Astrocyte of the spinal cord (primary cell): ENCODE data around the gene DHRS3.
A peak's percentile ranks its signal among the peaks of the same experiment; 100 is the strongest.

Source experiments
- DNase-seq: peaks from one replicate; pipeline ENCODE4 v3.0.0; 2011; ENCODE audit warnings: low read depth, low spot score
- H3K4me3 ChIP-seq: 2 replicates; pipeline ENCODE4 v1.5.1; 2011; ENCODE audit warnings: low read depth, mild to moderate bottlenecking, low read length, moderate library complexity
- in situ Hi-C: cut with HindIII; loops from 2 replicates; pipeline ENCODE4 v1.10.0; 2017; ENCODE audit warnings: low sequenced_read_pairs
- TF ChIP-seq, protein P1 (sequence below): IDR thresholded peaks from 2 replicates; pipeline ENCODE4 v1.5.1; 2012; ENCODE audit warnings: low read depth, mild to moderate bottlenecking, low read length, inconsistent platforms

The DHRS3 gene

DNA sequence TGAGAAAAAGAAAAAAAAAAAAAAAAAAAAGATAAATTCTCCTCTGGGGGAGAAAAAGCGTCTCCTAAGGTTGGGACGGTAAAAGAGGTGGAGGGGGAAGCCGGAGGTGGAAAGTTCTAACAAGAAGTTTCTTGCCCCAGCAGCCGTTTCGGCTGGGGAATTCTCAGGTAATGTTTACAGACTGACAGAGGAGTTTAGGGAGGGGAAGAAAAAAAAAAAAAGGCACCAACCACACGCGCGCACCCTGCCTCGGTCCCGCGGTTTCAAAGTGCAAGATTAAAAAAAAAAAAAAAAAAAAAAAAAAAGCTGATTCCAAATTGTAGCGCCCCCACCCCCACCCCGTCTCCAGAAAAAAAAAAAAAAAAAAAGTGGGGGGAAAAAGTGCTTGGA lies 504 bp downstream of the DHRS3 start:
- in situ Hi-C loops: no loop called here
- no peak for DNase-seq
- TF ChIP-seq, protein P1, sequence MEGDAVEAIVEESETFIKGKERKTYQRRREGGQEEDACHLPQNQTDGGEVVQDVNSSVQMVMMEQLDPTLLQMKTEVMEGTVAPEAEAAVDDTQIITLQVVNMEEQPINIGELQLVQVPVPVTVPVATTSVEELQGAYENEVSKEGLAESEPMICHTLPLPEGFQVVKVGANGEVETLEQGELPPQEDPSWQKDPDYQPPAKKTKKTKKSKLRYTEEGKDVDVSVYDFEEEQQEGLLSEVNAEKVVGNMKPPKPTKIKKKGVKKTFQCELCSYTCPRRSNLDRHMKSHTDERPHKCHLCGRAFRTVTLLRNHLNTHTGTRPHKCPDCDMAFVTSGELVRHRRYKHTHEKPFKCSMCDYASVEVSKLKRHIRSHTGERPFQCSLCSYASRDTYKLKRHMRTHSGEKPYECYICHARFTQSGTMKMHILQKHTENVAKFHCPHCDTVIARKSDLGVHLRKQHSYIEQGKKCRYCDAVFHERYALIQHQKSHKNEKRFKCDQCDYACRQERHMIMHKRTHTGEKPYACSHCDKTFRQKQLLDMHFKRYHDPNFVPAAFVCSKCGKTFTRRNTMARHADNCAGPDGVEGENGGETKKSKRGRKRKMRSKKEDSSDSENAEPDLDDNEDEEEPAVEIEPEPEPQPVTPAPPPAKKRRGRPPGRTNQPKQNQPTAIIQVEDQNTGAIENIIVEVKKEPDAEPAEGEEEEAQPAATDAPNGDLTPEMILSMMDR: no peak
- H3K4me3 ChIP-seq: peak overlapping the region; percentile 82

- peak overlapping the region; percentile 82 for H3K4me3 ChIP-seq
- in situ Hi-C loops: no loop called here
- TF ChIP-seq, protein P1: no peak
- no peak for DNase-seq
Measured at GRCh38 chr1:12616709-12617373, 1.2 kb downstream of the DHRS3 start.

DNA sequence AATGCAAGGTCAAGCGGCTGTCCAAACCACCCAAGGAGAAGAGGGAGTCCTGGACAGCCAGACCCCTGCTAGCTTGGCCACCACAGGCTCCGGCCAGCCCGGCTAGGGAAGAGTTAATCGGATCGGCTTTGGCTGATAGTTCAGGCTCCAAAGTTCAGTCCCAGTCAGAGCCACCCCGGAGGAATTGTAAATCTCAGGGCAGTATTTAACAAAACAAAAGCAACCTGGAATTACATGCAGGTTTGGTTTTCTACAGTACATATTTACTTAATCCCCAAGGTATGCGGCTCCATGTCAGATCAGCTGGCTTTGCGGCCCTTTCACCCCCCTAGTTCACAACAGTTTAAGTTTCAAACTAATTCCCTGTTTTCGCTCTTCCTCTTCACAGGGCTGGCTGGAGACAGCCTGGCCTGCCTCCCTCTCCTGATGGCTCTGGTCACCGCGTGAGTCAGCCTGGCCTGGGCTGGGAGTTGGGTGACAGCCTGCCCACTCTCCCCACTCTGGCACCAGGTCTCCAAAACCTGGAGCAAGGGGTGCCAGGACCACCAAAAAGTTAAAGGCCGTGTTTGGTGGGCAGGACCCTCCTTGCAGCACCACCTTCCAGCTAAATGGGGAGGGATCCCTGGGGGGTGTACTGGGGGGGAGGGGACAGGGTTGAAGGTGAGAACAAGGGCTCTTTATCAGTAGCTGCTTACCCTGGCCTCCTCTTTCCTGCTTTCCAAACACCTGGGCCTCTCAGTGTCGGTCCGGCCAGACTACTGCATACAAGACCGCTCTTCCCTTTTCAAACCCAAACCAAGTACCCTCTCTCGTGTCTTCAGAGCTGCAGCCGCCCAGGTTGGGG lies 1.9 kb downstream of the DHRS3 start:
- peak overlapping the region; percentile 82 for H3K4me3 ChIP-seq
- in situ Hi-C loops: no loop called here
- DNase-seq: no peak
- TF ChIP-seq, protein P1: no peak

DNA sequence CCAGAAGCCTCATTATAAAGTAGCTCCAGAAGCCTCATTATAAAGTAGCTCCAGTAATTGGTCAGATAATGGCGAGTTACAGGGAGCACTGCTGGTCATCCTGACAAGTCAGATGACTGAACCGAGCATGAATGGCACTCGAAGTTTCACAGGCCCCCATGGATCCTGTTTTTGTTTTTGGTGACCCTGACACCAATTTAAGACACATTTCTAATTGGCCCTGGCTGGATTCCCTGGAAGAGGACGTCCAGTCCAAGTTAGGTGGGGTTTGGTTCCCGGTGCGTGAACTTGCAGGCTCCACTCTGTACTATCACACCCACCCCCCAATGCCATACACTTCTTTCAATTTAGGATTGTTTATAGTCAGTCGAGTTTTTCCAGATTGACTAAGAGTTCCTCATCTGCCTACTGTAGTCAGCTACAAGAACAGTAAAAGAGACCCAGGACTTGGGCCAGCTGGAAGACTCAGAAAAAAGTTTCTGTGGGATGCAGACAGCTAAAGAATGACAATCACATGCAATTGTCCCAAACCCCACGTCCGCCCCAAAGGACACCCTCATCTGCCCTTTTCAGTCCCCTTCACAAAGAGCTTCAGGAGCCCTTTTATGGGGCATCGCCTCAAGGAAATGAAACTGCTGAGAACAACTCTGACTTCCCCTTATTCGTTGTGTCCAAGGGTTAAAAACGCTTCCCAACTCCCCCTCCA lies 2.7 kb downstream of the DHRS3 start:
- in situ Hi-C loops: no loop called here
- peak overlapping the region; percentile 82 for H3K4me3 ChIP-seq
- TF ChIP-seq, protein P1: no peak
- no peak for DNase-seq

DNA sequence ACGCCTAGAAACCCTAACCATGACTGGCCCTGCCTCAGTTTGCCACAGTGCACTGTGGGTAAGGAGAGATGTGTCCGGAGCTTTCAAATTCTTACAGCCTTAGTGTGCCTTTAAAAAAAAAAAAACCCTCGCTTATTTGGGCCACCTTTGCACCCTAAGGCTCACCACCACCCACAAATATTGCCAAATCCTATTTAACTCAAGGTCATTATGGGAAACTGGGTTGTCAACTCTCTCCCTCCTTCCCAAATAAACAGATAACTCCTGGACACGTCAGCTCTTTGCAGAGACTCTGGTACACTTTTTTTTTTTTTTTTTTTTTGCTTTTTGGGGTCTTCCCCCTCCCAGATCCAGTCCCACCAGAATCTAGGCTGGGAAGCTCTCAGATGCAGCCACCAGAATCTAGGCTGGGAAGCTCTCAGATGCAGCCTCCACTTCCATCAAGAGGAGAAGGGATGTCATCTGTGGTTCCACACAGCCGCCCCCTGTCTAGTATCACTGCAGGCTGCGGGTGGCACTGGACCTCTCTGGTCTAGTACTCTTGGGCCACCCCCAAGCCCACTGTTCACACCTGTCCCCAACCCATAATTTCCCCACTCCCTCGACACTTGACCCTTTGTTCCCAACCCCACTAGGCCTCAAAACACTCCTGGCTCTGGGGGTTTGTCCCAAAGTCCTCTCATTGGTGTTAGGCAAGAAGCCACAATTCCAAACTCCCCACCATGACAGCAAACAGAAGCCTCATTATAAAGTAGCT lies 3.4 kb downstream of the DHRS3 start:
- peak overlapping the region; percentile 82 for H3K4me3 ChIP-seq
- TF ChIP-seq, protein P1: no peak
- in situ Hi-C loops: no loop called here
- no peak for DNase-seq

- TF ChIP-seq, protein P1: no peak
- DNase-seq: no peak
- H3K4me3 ChIP-seq: no peak overlapping the region
- in situ Hi-C loops: no loop called here
Measured at GRCh38 chr1:12613180-12613579, 4.8 kb downstream of the DHRS3 start.
